HG03103 (cell line): ENCODE measurements around the gene IFNL1.
"Not testable (repeated sequence)": the region's sequence is repeated elsewhere in the genome, so short reads cannot be mapped to it uniquely, and the experiment has no call there.

Source experiments
- ATAC-seq: cut with Tn5 transposase; IDR thresholded peaks from one replicate; pipeline ENCODE4 v1.9.1; 2021; ENCODE audit warnings: low read depth; ENCODE audit not compliant: unreplicated experiment

Gene IFNL1

DNA sequence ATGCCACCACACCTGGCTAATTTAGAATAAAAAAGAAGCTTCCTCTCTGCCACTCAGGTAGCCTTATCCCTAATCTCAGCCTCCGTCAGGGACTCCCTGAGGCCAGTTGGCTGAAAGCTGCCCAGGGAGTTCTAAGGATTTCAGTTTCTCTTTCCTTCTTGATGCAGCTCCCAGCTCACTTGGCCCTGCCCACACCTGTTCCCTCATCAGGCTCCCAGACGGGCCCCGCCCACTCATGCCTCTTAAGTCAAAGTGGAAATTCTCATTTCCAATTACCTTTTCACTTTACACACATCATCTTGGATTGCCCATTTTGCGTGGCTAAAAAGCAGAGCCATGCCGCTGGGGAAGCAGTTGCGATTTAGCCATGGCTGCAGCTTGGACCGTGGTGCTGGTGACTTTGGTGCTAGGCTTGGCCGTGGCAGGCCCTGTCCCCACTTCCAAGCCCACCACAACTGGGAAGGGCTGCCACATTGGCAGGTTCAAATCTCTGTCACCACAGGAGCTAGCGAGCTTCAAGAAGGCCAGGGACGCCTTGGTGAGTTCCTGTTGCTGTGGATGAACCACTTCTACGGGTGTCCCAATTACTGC, at the start of gene IFNL1:
Gene IFNL1 (plus strand): TSS at position 353 of the 591 bp plus-strand sequence. CDS start 15 bp downstream, at position 368.
- no peak for ATAC-seq

DNA sequence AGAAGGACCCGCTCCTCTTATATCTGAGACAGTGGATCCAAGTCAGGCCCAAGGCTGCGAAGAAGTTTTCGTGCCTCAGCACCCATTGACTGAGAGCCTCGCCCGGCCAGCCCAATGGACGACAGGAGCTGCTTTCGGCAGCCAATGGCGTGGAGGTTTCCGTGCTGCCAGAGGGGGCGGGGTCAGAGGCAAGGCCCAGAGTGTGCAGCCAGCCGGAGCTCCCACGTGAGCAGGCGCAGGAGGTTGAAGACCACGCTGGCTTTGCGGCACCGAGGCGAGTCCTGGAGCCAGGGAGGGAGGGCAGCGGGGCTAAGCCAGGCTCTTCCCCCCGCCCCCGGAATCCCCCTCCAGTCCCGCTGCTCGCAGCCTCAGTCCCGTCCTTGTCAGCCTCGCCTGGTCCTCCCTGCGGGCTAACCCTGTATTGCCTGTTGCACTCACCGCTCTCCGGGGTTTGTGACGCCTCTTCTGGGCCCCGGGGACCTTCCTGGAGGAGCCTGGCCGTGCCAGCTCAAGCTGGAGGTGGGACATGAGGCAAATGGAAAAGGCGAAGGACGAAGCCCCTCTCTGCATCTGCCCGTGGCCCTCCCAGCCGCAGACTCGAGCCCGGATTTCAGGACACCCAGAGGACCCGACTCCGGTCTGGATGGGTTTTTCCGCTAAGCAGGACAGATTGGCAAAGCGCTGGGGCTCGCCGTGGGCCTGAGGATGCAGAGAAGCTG, 49.1 kb upstream of the IFNL1 start:
- no peak for ATAC-seq

DNA sequence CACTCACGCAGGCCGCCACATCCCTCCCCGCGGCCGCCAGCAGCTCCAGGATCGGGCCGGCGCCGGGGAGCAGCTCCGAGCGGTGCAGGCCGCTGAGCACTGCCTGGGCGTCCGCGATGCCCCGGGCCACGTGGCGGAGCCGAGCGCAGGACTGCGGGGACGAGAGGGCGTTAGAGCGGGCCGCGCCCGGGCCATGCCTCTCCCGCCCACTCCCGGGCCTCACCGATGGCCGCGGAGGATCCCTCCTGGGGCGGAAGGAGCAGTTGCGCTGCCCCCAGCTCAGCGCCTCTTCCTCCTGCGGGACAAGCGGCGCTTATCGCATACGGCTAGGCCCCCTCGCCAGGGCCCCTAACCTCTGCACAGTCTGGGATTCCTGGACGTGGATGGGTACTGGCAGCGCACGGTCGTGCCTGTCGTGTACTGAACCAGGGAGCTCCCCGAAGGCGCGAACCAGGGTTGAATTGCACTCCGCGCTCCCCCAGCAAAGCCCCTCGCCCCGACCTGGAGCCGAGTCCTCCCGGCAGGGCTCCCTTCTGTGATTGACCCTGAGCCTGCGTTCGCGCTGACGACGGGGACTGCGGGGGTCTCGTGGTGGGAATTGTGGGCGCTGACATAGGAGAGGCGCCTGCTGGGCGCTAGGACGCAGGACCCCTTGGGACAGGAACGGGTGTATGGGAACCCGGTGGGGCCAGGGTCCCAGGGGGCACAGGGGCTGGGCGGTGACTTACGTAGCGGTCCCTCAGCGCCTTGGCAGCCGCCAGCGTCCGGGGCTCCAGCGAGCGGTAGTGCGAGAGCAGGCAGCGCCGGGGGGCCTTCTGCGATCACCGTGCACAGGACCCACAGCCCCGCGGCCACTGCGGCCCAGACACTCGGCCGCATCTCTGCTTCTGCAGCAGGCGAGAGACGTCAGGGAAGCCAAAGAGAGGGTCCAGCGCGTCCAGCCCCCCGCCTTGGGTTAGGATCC, 48.2 kb upstream of the IFNL1 start:
- no peak for ATAC-seq

DNA sequence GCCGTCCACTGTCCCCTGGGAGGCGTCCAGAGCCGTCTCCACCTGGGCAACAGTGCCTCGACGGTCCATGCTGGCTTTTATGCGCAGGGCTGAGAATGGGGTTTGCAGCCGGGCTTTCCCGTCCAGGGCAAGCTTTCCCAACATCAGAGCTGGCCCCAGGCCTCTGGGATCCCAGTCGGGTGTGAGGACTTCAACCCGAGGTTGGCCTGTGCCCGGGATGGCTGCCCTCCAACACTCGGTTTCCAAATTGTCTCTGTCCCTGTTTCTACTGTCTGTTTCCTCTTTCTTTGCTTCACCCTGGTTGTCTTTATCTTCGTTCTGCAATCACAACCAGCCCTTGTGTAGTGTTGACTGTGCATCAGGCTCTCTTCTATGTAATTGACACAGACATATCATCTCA, 47.4 kb upstream of the IFNL1 start, which contains the start of gene IFNL4:
Gene IFNL4 (minus strand): TSS at position 51 of the 400 bp plus-strand sequence.
- ATAC-seq, result no peak

DNA sequence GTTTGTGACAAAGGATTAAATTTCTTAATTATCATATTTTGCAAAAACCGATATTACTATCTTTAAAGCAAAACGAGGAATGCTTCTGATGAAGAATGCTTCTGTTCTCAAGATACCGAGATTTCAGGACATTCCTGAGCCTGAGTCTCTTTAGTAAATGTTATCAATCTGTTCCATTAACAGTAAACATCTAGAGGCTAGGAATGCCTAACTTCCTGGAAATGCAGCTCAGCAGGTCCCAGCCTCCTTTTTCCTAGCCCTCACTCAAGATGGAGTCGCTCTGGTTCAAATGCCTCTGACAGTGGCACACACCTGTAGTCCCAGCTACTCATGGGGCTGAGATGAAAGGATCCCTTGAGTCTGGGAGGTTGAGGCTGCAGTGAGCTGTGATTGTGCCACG, 45.1 kb upstream of the IFNL1 start:
- no peak for ATAC-seq

DNA sequence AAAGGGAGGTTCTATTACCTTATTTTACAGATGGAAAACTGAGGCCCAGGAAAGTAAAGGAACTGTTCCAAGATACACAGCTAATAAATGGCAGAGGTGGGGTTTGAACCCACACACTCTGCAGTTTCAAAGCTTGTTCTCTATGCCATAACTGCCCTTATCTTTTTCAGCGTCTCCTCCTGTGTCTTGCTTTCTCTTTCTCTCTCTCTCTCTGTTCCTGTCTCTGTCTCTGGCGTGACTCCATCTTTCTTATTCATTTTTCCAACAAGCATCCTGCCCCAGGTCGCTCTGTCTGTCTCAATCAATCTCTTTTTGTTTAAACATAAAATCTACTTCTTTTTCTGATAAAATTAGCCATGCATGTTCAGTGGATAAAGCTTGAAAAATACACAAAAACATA, 44.4 kb upstream of the IFNL1 start:
- ATAC-seq, result no peak

DNA sequence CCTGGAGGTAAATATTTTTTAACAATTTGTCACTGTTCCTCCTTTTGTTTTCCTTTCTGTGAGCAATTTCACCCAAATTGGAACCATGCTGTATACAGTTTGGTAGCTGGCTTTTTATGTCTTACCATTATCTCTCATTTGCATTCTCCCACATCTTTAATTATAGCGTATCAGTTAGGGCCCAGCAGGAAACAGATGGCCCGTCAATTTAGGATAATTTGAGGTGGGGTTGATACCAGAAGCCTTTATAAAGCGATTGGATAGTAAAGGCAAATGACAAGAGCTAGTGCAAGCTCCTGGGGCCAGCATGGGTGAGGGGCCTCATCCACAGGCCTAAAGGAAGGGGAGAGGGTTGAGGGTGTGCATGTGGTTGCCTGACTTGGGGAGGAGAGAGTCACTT, 43.7 kb upstream of the IFNL1 start:
- ATAC-seq, result no peak

DNA sequence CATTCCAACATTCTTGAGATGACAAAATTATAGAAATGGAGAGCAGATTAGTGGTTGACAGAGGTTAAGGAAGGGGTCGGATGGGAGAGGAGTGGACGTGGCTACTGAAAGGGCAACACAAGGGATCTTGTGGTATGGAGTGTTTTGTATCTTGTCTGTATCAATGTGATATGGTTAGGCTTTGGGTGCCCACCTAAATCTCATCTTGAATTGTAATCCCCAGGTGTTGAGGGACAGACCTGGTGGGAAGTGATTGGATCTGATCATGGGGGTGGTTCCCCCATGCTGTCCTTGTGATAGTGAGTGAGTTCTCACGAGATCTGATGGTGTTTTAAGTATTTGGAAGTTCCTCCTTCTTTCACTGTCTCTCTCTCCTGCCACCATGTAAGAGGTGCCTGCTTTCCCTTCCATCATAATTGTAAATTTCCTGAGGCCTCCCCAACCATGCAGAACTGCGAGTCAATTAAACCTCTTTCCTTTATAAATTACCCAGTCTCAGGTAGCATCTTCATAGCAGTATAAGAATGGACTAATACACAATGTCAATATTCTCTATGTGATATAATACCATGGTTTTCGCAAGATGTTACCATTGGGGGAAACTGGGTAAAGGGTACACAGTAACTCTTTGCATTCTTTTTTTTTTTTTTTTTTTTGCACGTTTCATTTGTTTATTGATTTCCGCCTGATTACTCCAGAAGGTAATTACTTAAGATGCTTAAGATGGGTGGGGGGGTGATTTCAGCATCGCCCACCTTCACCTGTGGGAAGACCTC, 42.6 kb upstream of the IFNL1 start:
- no peak for ATAC-seq

DNA sequence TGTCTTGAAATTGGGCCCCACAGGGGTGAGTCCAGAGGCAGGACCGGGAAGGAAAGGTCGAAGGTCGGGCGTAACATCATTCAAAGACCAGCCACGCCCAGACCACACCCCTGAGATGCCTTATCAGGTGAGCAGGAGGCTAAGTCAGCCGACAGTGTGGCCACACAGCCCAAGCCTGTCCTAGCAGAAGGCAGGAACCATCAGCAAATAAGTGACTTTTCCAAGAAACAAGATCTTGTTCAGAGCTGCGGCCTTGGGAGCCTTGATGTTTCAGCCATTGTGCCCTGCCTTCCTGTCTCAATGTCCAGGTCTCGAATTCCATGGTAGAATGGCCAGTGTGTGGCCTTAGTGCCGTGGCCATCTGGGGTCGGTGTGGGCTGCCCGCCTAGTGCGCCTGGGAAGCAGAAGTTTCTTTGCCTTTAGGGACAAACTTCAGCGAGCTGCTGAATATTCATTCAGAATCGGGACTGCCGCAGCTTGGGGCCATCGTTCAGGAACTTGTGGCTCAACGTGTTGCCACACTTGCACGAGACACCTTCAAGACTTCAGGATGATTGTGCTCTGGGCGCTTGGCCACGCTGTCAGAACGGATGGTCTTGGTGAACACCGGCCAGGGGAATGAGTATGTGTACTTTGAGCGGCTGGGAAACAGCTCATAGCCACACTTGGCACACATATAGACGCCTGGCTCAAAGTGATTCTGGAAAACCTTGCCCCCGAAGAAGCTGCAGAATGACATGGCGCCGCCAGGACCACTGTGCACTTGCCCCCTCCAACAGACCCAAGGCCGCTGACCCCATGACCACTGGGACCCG, 41.5 kb upstream of the IFNL1 start:
- no peak for ATAC-seq

DNA sequence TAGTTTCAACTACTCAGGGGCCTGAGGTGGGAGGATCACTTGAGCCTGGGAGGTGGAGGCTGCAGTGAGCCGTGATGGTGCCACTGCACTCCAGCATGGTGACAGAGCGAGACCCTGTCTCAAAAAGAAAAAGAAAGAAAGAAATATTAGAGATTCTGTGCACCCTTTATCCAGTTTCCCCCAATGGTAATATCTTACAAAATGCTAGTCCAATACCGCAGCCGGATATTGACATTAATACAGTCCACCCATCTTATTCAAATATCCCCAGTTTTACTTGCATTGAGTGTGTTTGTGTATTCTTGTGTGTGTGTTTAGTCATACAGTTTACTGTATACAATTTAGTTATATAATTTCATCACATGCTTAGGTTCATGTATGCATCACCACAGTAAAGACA, 39.0 kb upstream of the IFNL1 start:
- no peak for ATAC-seq

DNA sequence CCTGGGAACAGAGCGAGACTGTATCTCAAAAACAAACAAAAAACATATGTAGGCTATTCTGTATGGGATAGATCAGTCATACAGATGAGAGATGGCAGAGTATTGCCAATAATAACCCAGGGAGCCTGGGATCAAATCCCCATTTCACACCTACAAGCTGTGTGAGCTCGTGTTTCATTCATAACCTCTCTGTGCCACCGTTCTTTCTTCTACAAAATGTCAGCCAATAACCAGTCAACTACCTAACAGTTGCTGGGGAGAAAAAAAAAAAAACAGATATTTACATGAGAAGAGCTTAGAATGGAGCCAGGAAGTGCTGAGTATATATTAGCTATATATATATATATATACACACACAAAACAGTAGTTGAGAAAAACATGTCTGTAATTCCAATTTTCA, 34.5 kb upstream of the IFNL1 start:
- ATAC-seq, result no peak

DNA sequence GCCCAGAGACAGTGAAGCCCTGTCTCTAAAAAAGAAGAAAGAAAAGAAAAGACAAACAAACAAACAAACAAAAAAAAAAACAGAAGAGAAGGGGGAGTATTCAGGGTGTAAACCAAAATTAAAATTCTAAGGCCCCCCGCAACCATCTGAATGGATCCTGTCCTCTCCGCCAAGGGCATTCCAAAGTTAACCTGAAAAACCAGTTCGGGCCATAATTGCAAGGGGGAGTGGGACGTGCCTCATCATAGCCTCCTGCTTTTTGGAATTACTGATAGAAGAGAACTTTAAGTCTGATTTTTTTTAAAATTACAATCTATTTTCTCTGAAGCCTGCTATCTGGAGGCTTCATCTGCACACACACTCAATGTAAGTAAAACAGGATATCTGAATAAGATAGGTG, 33.7 kb upstream of the IFNL1 start:
- ATAC-seq, result no peak

DNA sequence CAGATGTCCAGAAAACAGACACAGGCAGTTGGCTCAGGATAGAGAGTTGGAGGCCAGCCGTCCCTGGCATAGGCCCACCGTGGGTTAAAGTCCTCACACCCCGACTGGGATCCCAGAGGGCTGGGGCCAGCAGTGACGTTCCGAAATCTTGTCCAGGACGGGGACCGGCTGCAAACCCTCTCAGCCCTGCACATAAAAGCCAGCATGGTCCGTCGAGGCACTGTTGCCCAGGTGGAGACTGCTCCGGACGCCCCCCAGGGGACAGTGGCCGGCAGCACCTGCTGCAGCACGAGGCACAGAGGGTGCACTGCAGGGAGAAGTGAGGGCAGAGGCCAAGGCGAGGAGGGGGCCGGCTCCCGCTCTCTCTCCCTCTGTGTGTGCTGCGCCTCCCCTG, 32.3 kb upstream of the IFNL1 start:
- no peak for ATAC-seq

DNA sequence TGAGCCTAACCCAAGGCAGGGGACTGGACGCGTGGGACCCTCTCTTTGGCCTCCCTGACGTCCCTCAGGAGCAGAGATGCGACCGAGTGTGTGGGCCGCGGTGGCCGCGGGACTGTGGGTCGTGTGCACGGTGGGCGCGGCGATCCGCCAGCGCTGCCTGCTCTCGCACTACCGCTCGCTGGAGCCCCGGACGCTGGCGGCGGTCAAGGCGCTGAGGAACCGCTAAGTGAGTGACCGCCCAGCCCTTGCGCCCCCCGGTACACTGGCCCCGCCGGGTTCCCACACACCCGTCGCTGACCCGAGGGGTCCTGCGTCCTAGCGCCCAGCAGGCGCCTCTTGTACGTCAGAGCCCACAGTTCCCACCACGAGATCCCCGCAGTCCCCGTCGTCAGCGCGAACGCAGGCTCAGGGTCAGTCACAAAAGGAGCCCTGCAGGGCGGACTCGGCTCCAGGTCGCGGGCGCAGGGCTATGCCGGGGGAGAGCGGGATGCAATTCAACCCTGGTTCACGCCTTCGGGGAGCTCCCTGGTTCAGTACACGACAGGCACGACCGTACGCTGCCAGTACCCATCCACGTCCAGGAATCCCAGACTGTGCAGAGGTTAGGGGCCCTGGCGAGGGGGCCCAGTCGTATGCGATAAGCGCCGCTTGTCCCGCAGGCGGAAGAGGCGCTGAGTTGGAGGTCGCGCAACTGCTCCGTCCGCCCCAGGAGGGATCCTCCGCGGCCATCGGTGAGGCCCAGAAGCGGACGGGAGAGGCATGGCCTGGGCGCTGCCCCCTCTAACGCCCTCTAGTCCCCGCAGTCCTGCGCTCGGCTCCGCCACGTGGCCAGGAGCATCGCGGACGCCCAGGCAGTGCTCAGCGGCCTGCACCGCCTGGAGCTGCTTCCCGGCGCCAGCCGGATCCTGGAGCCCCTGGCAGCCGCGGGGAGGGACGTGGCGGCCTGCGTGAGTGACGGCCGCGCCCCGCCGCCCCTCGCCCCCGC, 31.6 kb upstream of the IFNL1 start:
- ATAC-seq, result no peak

DNA sequence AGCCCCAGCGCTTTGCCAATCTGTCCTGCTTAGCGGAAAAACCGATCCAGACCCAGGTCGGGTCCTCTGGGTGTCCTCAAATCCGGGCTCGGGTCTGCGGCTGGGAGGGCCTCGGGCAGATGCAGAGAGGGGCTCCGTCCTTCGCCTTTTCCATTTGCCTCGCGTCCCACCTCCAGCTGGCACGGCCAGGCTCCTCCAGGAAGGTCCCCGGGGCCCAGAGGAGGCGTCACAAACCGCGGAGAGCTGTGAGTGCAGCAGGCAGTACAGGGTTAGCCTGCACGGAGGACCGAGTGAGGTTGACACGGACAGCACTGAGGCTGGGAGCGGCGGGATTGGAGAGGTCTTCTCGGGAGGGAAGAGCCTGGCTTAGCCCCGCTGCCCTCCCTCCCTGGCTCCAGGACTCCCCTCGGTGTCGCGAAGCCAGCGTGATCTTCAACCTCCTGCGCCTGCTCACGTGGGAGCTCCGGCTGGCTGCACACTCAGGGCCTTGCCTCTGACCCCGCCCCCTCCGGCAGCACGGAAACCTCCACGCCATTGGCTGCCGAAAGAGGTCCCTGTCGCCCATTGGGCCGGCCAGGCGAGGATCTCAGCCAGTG, 30.8 kb upstream of the IFNL1 start:
- ATAC-seq, result no peak

DNA sequence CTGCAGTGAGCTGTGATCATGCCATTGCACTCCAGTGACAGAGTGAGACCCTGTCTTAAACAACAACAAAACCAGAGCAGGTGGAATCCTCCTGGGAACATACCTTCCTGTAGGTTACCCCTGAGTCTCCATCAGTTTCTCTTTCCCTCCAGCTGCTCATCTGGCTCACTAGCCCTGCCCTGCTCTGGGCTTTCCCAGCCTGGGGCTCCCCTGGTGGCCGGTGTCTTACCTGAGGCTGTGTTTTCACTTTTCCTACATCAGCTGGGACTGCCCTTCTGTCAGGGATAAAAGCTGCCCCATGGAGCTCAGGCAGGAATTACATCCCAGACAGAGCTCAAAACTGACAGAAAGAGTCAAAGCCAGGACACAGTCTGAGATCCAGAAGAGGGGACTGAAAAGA, 28.1 kb upstream of the IFNL1 start, which contains the start of gene IFNL2:
Gene IFNL2 (plus strand): TSS at position 312 of the 400 bp plus-strand sequence. CDS start 173 bp downstream, outside the sequence.
- ATAC-seq, result not testable (repeated sequence)

DNA sequence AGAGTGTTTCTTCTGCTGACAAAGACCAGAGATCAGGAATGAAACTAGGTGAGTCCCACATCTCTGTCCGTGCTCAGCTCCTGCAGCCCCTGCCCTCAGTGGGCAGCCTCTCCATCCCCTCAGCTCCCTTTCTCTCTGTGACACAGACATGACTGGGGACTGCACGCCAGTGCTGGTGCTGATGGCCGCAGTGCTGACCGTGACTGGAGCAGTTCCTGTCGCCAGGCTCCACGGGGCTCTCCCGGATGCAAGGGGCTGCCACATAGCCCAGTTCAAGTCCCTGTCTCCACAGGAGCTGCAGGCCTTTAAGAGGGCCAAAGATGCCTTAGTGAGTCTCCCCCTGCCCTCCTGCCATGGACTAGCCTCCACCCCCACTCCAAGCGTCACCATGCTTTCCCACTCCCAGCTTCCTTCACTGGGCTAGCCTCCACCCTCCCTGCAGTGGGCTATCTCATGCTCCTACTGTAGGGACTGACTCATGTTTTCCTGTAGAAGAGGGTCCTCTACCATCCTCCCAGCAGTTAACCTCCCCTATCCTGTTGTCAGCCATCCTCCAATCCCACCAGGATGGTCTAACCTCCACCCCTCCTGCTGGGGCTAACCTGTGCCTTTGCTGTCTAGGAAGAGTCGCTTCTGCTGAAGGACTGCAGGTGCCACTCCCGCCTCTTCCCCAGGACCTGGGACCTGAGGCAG, 27.5 kb upstream of the IFNL1 start:
- not testable (repeated sequence) for ATAC-seq
